HL-60/S4 treated with phorbol 12-myristate 13-acetate at 8.2 ng/mL for 4 days and 3 days (cell line): ENCODE measurements around the gene EHD4.

Experiments used
- in situ Hi-C: fragments of 300-500 bp; cut with MboI; formaldehyde crosslinking; loops from 2 replicates; pipeline ENCODE4 v1.15.0; 2022; ENCODE audit warnings: low sequenced_read_pairs

EHD4 gene

DNA sequence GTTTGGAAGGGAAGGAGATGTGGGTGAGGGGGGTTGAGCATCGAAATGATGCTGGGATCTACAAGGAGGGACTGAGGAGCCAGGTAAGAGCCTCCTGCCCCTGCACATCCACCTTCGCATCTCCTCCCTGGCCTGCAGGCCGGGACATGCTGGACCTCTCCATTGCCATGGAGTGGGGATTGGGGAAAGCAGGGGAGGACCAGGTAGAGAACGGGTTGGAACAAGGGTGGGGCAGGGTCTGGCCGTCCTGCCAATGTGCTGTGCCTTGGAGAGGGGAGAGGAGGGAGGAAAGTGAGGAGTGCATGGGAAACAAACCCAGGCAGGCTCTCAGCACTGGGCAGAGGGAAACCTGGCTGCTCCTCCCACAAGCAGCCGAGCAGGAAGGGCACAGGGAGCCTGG is 123.2 kb downstream of the EHD4 start:
- in situ Hi-C loops: no loop called here

DNA sequence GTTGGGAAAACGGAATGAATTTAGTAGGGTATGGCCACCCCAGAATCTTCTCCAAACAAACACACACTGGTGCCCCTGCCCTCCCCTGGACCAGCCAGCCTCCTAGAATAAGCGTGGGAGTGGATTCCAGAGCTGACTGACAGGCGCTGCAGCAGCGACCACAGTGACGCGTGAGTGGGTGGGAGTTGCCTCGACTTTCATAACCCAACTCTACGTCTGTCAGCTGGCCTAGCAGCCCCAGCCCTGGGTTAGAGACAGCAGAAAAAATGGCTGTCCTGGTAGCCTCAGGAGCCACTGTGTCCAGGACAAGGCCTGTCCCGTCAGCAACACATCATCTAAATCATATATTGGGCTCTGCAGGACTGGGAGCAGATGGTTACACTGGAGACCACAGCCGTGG is 123.7 kb downstream of the EHD4 start:
- in situ Hi-C loops: no loop called here

DNA sequence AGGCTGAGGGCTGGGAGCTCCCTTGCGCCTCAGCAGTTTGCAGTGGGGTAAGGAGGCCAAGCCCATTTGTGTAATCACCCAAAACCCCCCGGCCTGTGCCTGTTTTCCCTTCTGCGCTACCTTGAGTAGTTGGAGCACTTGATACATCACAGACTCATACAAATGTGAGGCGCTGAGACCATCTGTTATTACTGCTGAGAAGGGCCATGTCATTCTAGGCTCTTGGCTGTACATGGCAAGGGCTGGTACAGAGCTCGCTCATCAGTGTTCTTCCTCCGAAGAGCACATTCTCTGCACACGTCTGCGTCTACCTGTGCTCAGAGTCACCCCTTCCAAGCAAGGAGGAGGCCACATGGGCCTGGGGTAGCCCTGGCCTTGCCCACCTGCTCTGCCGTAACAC is 124.4 kb downstream of the EHD4 start:
- in situ Hi-C loops: no loop called here

GRCh38 chr15:41847206-41847605 is 125.2 kb downstream of the EHD4 start:
- in situ Hi-C loops: no loop called here
